H1 (cell line): ENCODE measurements around the gene CUEDC1. TPM values are rescaled to one million over a fixed set of nuclear protein-coding genes. Genes with fewer than 3 reads are reported as not detected.

ENCODE experiments used
- CTCF ChIA-PET: fragments of 300-600 bp; sonication (Branson Sonifier 250); formaldehyde crosslinking; loops from one replicate; lab custom pipeline; 2021; ENCODE audit not compliant: partially characterized antibody; lab: Charles Lee
- POLR2A ChIA-PET: fragments of 300-600 bp; sonication (Branson Sonifier 250); formaldehyde crosslinking; loops from one replicate; lab custom pipeline; 2021; ENCODE audit warnings: inconsistent platforms; ENCODE audit not compliant: partially characterized antibody; lab: Charles Lee
- DNase-seq, 2 experiments: peaks; one replicate each; pipeline versions ENCODE4 v3.0.0 to v3.0.0-alpha.2; 2010 to 2022; ENCODE audit warnings: low spot score in 2 of 2, low read depth in 1 of 2, mixed read lengths in 1 of 2
- FAIRE-seq: peaks from 2 replicates; lab custom pipeline; 2011; peaks lifted over from hg19 to GRCh38; lab: Jason Lieb, UNC
- H2AFZ ChIP-seq: 2 replicates; pipeline ENCODE4 v1.8.1; 2012; ENCODE audit warnings: low read length, inconsistent platforms
- H2AK5ac ChIP-seq: 2 replicates; pipeline ENCODE4 v1.6.1; 2013; ENCODE audit warnings: low read depth, low read length
- H2BK120ac ChIP-seq: replicated peaks from 2 replicates; pipeline ENCODE3; 2013; ENCODE audit warnings: low read depth, low read length, inconsistent platforms
- H2BK12ac ChIP-seq: 2 replicates; pipeline ENCODE4 v1.6.1; 2013; ENCODE audit warnings: low read depth, low read length
- H2BK15ac ChIP-seq: 2 replicates; pipeline ENCODE4 v1.6.1; 2013; ENCODE audit warnings: low read length
- H2BK20ac ChIP-seq: 2 replicates; pipeline ENCODE4 v1.6.1; 2013; ENCODE audit warnings: low read length
- H2BK5ac ChIP-seq: 2 replicates; pipeline ENCODE4 v1.6.1; 2013; ENCODE audit warnings: low read depth, low read length
- H3K14ac ChIP-seq: 2 replicates; pipeline ENCODE4 v1.6.1; 2013; ENCODE audit warnings: inconsistent platforms; ENCODE audit not compliant: insufficient read length
- H3K18ac ChIP-seq: 2 replicates; pipeline ENCODE4 v1.6.1; 2013; ENCODE audit warnings: low read length; ENCODE audit errors: extremely low read depth
- H3K23ac ChIP-seq: 2 replicates; pipeline ENCODE4 v1.6.1; 2013; ENCODE audit warnings: inconsistent platforms; ENCODE audit not compliant: insufficient read length
- H3K23me2 ChIP-seq: 2 replicates; pipeline ENCODE4 v1.6.1; 2013; ENCODE audit warnings: low read depth, low read length
- H3K27ac ChIP-seq: 2 replicates; pipeline ENCODE4 v1.6.1; 2011; ENCODE audit warnings: low read depth, low read length, inconsistent platforms
- H3K27me3 ChIP-seq, 4 experiments: replicated peaks in 1 of 4; 1 replicate in 1 of 4; 2 replicates in 3 of 4; pipeline versions ENCODE4 v1.6.1 to v1.8.1; 2011 to 2013; ENCODE audit warnings: low read length in 3 of 4, mild to moderate bottlenecking in 3 of 4, inconsistent platforms in 2 of 4, mixed read lengths in 2 of 4, moderate library complexity in 1 of 4; ENCODE audit not compliant: control insufficient read depth in 3 of 4, insufficient read depth in 3 of 4; ENCODE audit errors: extremely low read depth in 1 of 4
- H3K36me3 ChIP-seq, 4 experiments: 2 replicates each; pipeline versions ENCODE4 v1.6.1 to v1.8.1; 2011 to 2013; ENCODE audit warnings: mild to moderate bottlenecking in 4 of 4, low read length in 3 of 4, moderate library complexity in 2 of 4, control low read depth in 1 of 4, inconsistent platforms in 1 of 4; ENCODE audit not compliant: insufficient read depth in 4 of 4, control insufficient read depth in 2 of 4
- H3K4ac ChIP-seq: replicated peaks from 2 replicates; pipeline ENCODE3; 2013; ENCODE audit warnings: low read length, low read depth, mixed read lengths, inconsistent platforms; ENCODE audit not compliant: insufficient read length
- H3K4me1 ChIP-seq, 4 experiments: replicated peaks in 1 of 4; 1 replicate in 1 of 4; 2 replicates in 3 of 4; pipeline versions ENCODE4 v1.6.1 to v1.8.1; 2011 to 2013; ENCODE audit warnings: low read length in 3 of 4, inconsistent platforms in 2 of 4, mixed read lengths in 1 of 4; ENCODE audit not compliant: insufficient read depth in 4 of 4, control insufficient read depth in 3 of 4
- H3K4me2 ChIP-seq, 2 experiments: 2 replicates each; pipeline versions ENCODE4 v1.6.1 to v1.8.1; 2011 to 2013; ENCODE audit warnings: low read depth in 2 of 2, low read length in 2 of 2, control low read depth in 1 of 2, inconsistent platforms in 1 of 2, mild to moderate bottlenecking in 1 of 2; ENCODE audit not compliant: insufficient read depth in 1 of 2
- H3K4me3 ChIP-seq, 4 experiments: fragments of 200-600, 300-600 bp in 1 of 4; sonication (generic), shearing (Covaris generic), sonication (Bioruptor Twin) in 1 of 4; 2 replicates each; pipeline versions ENCODE4 v1.5.1 to v1.8.1; 2011 to 2016; ENCODE audit warnings: low read length in 4 of 4, low read depth in 3 of 4, control low read depth in 2 of 4, inconsistent platforms in 2 of 4, mild to moderate bottlenecking in 2 of 4, mixed read lengths in 1 of 4, moderate library complexity in 1 of 4; ENCODE audit not compliant: insufficient read depth in 2 of 4; ENCODE audit errors: extremely low read depth in 1 of 4
- H3K56ac ChIP-seq: replicated peaks from 2 replicates; pipeline ENCODE3; 2013; ENCODE audit warnings: low read depth, mild to moderate bottlenecking, mixed read lengths, low read length, inconsistent platforms; ENCODE audit not compliant: insufficient read length
- H3K79me1 ChIP-seq: 2 replicates; pipeline ENCODE4 v1.6.1; 2013; ENCODE audit warnings: low read depth, low read length, control low read depth
- H3K79me2 ChIP-seq, 2 experiments: 2 replicates each; pipeline versions ENCODE4 v1.6.1 to v1.8.1; 2012 to 2013; ENCODE audit warnings: low read length in 2 of 2, mild to moderate bottlenecking in 2 of 2, inconsistent platforms in 1 of 2; ENCODE audit not compliant: insufficient read depth in 2 of 2, control insufficient read depth in 1 of 2
- H3K9ac ChIP-seq, 4 experiments: replicated peaks in 1 of 4; 1 replicate in 1 of 4; 2 replicates in 3 of 4; pipeline versions ENCODE4 v1.6.1 to v1.8.1; 2011 to 2013; ENCODE audit warnings: low read depth in 3 of 4, low read length in 3 of 4, control low read depth in 2 of 4, mild to moderate bottlenecking in 2 of 4, moderate library complexity in 2 of 4, inconsistent platforms in 1 of 4; ENCODE audit errors: extremely low read depth in 1 of 4
- H3K9me3 ChIP-seq, 2 experiments: 2 replicates each; pipeline versions ENCODE4 v1.6.1 to v1.8.1; 2012 to 2013; ENCODE audit warnings: mild to moderate bottlenecking in 2 of 2, moderate library complexity in 2 of 2, control low read depth in 1 of 2, inconsistent platforms in 1 of 2, low read depth in 1 of 2, low read length in 1 of 2, mixed read lengths in 1 of 2; ENCODE audit not compliant: insufficient read depth in 2 of 2
- H4K20me1 ChIP-seq, 2 experiments: replicated peaks in 1 of 2; 2 replicates each; pipeline versions ENCODE3 to v1.8.1; 2011 to 2013; ENCODE audit warnings: inconsistent platforms in 2 of 2, low read length in 2 of 2, mild to moderate bottlenecking in 1 of 2; ENCODE audit not compliant: insufficient read depth in 2 of 2, control insufficient read depth in 1 of 2
- H4K5ac ChIP-seq: 2 replicates; pipeline ENCODE4 v1.6.1; 2013; ENCODE audit warnings: low read length, low read depth, mixed read lengths, inconsistent platforms; ENCODE audit not compliant: insufficient read length
- H4K8ac ChIP-seq: 2 replicates; pipeline ENCODE4 v1.8.0; 2013; ENCODE audit warnings: mild to moderate bottlenecking, moderate library complexity, low read length, inconsistent platforms; ENCODE audit not compliant: insufficient read depth; ENCODE audit errors: extremely low read depth
- H4K91ac ChIP-seq: replicated peaks from 2 replicates; pipeline ENCODE3; 2013; ENCODE audit warnings: low read length, mixed read lengths, inconsistent platforms; ENCODE audit not compliant: insufficient read length
- CEBPB ChIP-seq: IDR thresholded peaks from 2 replicates; pipeline ENCODE4 v1.6.1; 2012; ENCODE audit warnings: low read depth, low read length
- POLR2AphosphoS5 ChIP-seq: IDR thresholded peaks from 2 replicates; pipeline ENCODE4 v1.6.1; 2011; ENCODE audit warnings: low read depth, low read length
- WGBS, 2 experiments: shearing (Covaris generic) in 1 of 2; methylation state at CpG; one replicate each; pipeline versions ENCODE4 v1.1.6 to v1.1.7; 2013 to 2015; ENCODE audit warnings: low lambda C conversion rate in 2 of 2, mixed read lengths in 2 of 2, inconsistent platforms in 1 of 2, low coverage in 1 of 2, missing lambda C conversion rate in 1 of 2; ENCODE audit not compliant: insufficient replicate concordance in 2 of 2, insufficient coverage in 1 of 2, insufficient read length in 1 of 2; ENCODE audit errors: extremely low coverage in 1 of 2, missing lambda C conversion rate in 1 of 2; 5-methylcytosine and 5-hydroxymethylcytosine counted together
- polyA plus RNA-seq, 7 experiments: library from polyadenylated mRNA; depleted of rRNA in 3 of 7; stranded (reverse) in 5 of 7; unstranded in 2 of 7; fragments of >200 nt in 5 of 7; fragments of 200-250 nt in 2 of 7; gene quantifications; 1 replicate in 5 of 7; 2 replicates in 1 of 7; 4 replicates in 1 of 7; pipeline versions ENCODE4 v1.2.1 to v1.2.3, GENCODE V29; 2011 to 2013; ENCODE audit warnings: missing spikeins in 2 of 7, mixed read lengths in 2 of 7
- total RNA-seq: library from RNA; stranded (reverse); fragmentation: NEBNext Ultra II Directional; extraction: Animal tissue kit (Norgen Biotek cat#: 25700); gene quantifications from 2 replicates; pipeline ENCODE4 v1.2.1, GENCODE V29; 2021

CUEDC1 gene
- total and polyA plus RNA-seq, 2 of the 8 experiments (the other 6 are each of a cell fraction or from before 2014, with no cell fraction given): 4.0 to 10.7 TPM

- Histone ChIP-seq H3K23me2 (no peaks in the 10 kb centered on the region), H3K23ac (no peak overlapping the region), H2AFZ (no peak overlapping the region), H3K9me3 (no peaks in the 10 kb centered on the region), H2BK20ac (no peak overlapping the region), H3K4me3 (no peak overlapping the region), H2BK120ac (no peak overlapping the region), H3K18ac (no peak overlapping the region), H2BK15ac (no peak overlapping the region), H3K4me2 (no peak overlapping the region), H3K4ac (no peak overlapping the region), H3K79me2 (no peaks in the 10 kb centered on the region), H3K9ac (no peak overlapping the region), H3K14ac (no peak overlapping the region), H4K20me1 (no peaks in the 10 kb centered on the region), H3K36me3 (no peaks in the 10 kb centered on the region), H4K5ac (no peak overlapping the region), H3K79me1 (no peaks in the 10 kb centered on the region), H2BK5ac (no peak overlapping the region), H4K8ac (no peak overlapping the region; the same call in 1 of the 2 replicates), H4K91ac (no peak overlapping the region), H3K4me1 (no peaks in the 10 kb centered on the region; a peak in 1 of 7 replicates), H3K27ac (no peak overlapping the region), H3K56ac (no peak overlapping the region), H3K27me3 (no peaks in the 10 kb centered on the region; a peak in 1 of 7 replicates), H2AK5ac (no peak overlapping the region), H2BK12ac (no peak overlapping the region)
- no peak for DNase-seq
- POLR2A ChIA-PET: interaction anchor here (0.6 to 1.6 kb wide), 2 partner anchors 12 to 130 kb away, joined by 3 read pairs; no protein-coding TSS in a partner anchor
- CTCF ChIA-PET: interaction anchor here (0.6 to 4.5 kb wide), 4 partner anchors 10 to 84 kb away, joined by 3 to 30 read pairs (median 5); no protein-coding TSS in a partner anchor
- 84% methylated on average over 15 of the region's 15 CpGs; no CpG with 5 or more reads in 1 of the 2 experiments for WGBS, 2 experiments
- FAIRE-seq: no peak
- TF ChIP-seq CEBPB (peak; percentile 42; the same call in 1 of the 2 replicates), POLR2AphosphoS5 (no peak)
Observed at GRCh38 chr17:57823469-57824401, 131.5 kb downstream of the CUEDC1 start.
